Activated CD4-positive, alpha-beta T cell treated with anti-CD3 and anti-CD28 coated beads, Interleukin-2, amount 10 ng/mL, durations not matched to agents 7 days and 5 days (primary cell): ENCODE measurements around the gene IRF6. TPM values are rescaled to one million over a fixed set of nuclear protein-coding genes. Genes with fewer than 3 reads are reported as not detected.
A peak's percentile ranks its signal among the peaks of the same experiment; 100 is the strongest.

Experiments used
- CTCF ChIA-PET: fragments of 350-600 bp; sonication (Branson Sonifier 250); formaldehyde crosslinking; loops from one replicate; lab custom pipeline; 2021; ENCODE audit warnings: antibody characterized with exemption; lab: Charles Lee
- POLR2A ChIA-PET: fragments of 350-600 bp; sonication (Branson Sonifier 250); formaldehyde crosslinking; loops from one replicate; lab custom pipeline; 2021; ENCODE audit warnings: antibody characterized with exemption; lab: Charles Lee
- DNase-seq: peaks from one replicate; pipeline ENCODE4 v3.0.0-alpha.2; 2020
- H3K27ac Mint-ChIP-seq: one replicate; pipeline ENCODE4 v1.8.0; 2021; ENCODE audit warnings: mild to moderate bottlenecking, moderate library complexity, mixed read lengths
- H3K27me3 Mint-ChIP-seq: one replicate; pipeline ENCODE4 v1.8.0; 2021; ENCODE audit warnings: mixed read lengths
- H3K36me3 Mint-ChIP-seq: one replicate; pipeline ENCODE4 v1.8.0; 2021; ENCODE audit warnings: low read depth, mixed read lengths
- H3K4me1 Mint-ChIP-seq: one replicate; pipeline ENCODE4 v1.8.0; 2021; ENCODE audit warnings: mixed read lengths
- H3K4me3 Mint-ChIP-seq: one replicate; pipeline ENCODE4 v1.8.0; 2021; ENCODE audit warnings: mild to moderate bottlenecking, moderate library complexity, mixed read lengths
- H3K9me3 Mint-ChIP-seq: one replicate; pipeline ENCODE4 v1.8.0; 2021; ENCODE audit warnings: mixed read lengths
- total RNA-seq, 2 experiments: library from RNA; stranded (reverse); gene quantifications; one replicate each; pipeline ENCODE4 v1.2.3, GENCODE V29; 2021

Gene IRF6
- total RNA-seq = not detected

DNA sequence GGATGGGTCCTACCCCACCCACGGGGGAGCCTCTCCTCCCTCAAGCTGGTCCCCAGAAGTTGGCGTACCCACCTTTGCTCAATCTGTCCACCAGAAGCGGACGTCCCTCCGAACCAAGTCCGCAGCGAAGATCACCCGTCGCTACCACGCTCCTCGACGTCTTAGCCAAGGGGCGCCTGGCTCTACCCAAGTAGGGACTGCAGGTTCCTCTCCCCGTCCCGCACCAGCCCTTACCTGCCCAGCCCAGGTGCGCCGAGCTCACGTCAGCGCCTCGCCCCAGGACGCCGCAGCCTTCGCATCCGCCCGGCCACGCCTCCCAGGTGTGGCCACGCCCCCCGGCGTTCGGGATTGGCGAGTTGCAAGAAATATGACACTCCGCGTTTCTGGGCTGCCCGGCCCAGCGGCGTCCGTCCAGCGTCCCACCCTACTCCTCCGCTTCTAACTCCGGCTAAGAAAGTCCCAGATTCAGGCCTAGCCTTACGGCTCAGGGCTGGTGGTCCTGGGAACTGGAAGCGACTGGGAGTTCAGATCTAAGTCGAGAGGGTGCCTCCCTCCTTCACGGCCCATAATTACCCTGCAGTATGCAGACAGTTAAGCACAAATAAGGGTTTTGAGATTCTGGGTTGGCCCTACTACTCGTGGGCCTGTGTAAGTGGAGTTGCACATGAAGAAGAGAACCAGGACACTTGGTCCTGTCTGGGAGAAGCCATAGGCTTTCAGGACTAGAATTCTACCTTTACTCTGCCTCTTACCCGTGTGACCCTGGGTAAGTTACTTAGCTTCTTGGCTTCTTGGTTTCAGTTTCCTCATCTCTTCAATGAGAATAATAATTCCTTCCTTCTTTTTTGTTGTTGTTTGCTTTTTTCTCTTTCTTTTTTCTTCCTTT, at the start of gene IRF6:
IRF6 (minus strand) TSS at position 268 of the 886 bp plus-strand sequence. CDS start 4,729 bp downstream, outside the sequence.
- Mint-ChIP-seq H3K9me3 (no peaks in the 10 kb centered on the region), H3K36me3 (no peaks in the 10 kb centered on the region), H3K4me1 (peaks cover 10% of the 10 kb centered on the region), H3K27ac (no peak within 1 kb of the TSS), H3K4me3 (peak within 1 kb of the TSS; percentile 35), H3K27me3 (peaks cover 11% of the 10 kb centered on the region)
- ChIA-PET CTCF (interaction anchor here (0.5 to 1.6 kb wide), 5 partner anchors 8 to 47 kb away, joined by 3 to 6 read pairs (median 4); no protein-coding TSS in a partner anchor), POLR2A (no interaction called here)
- DNase-seq = peak; percentile 33

- no peaks in the 10 kb centered on the region for H3K27me3 Mint-ChIP-seq
- H3K4me1 Mint-ChIP-seq = peaks cover 6% of the 10 kb centered on the region
- CTCF ChIA-PET = interaction anchor here (1.8 kb wide), 1 partner anchor 44 kb away, joined by 4 read pairs; no protein-coding TSS in a partner anchor
- DNase-seq = no peak
- POLR2A ChIA-PET = no interaction called here
- H3K4me3 Mint-ChIP-seq = no peak overlapping the region
- no peak overlapping the region for H3K27ac Mint-ChIP-seq
- peaks cover 21% of the 10 kb centered on the region for H3K36me3 Mint-ChIP-seq
- no peaks in the 10 kb centered on the region for H3K9me3 Mint-ChIP-seq
These were observed 49.7 kb upstream of the IRF6 start for GRCh38 chr1:209855623-209856022.

GRCh38 chr1:209855006-209855405, 49.1 kb upstream of the IRF6 start:
- no peak for DNase-seq
- Mint-ChIP-seq H3K9me3 (no peaks in the 10 kb centered on the region), H3K4me1 (peaks cover 6% of the 10 kb centered on the region), H3K36me3 (peaks cover 22% of the 10 kb centered on the region), H3K27ac (no peak overlapping the region), H3K27me3 (no peaks in the 10 kb centered on the region), H3K4me3 (no peak overlapping the region)
- POLR2A ChIA-PET = interaction anchor here (0.6 kb wide), 1 partner anchor 93 kb away, joined by 4 read pairs; no protein-coding TSS in a partner anchor
- CTCF ChIA-PET = no interaction called here

- H3K9me3 Mint-ChIP-seq = no peaks in the 10 kb centered on the region
- no peaks in the 10 kb centered on the region for H3K27me3 Mint-ChIP-seq
- H3K27ac Mint-ChIP-seq = no peak overlapping the region
- ChIA-PET POLR2A (interaction anchor here (0.6 kb wide), 1 partner anchor 92 kb away, joined by 4 read pairs; no protein-coding TSS in a partner anchor), CTCF (no interaction called here)
- no peak overlapping the region for H3K4me3 Mint-ChIP-seq
- no peak for DNase-seq
- H3K36me3 Mint-ChIP-seq = peaks cover 24% of the 10 kb centered on the region
- H3K4me1 Mint-ChIP-seq = peaks cover 6% of the 10 kb centered on the region
These were observed 48.3 kb upstream of the IRF6 start for GRCh38 chr1:209854196-209854595.

GRCh38 chr1:209853676-209854075, 47.7 kb upstream of the IRF6 start:
- CTCF ChIA-PET = interaction anchor here (0.7 kb wide), 1 partner anchor 80 kb away, joined by 3 read pairs; no protein-coding TSS in a partner anchor
- no peak overlapping the region for H3K27ac Mint-ChIP-seq
- no peaks in the 10 kb centered on the region for H3K9me3 Mint-ChIP-seq
- no peak for DNase-seq
- H3K36me3 Mint-ChIP-seq = peaks cover 24% of the 10 kb centered on the region
- POLR2A ChIA-PET = no interaction called here
- H3K4me1 Mint-ChIP-seq = peaks cover 6% of the 10 kb centered on the region
- H3K27me3 Mint-ChIP-seq = no peaks in the 10 kb centered on the region
- no peak overlapping the region for H3K4me3 Mint-ChIP-seq

- no peak overlapping the region for H3K4me3 Mint-ChIP-seq
- no peaks in the 10 kb centered on the region for H3K27me3 Mint-ChIP-seq
- peaks cover 6% of the 10 kb centered on the region for H3K4me1 Mint-ChIP-seq
- no peaks in the 10 kb centered on the region for H3K9me3 Mint-ChIP-seq
- peaks cover 45% of the 10 kb centered on the region for H3K36me3 Mint-ChIP-seq
- ChIA-PET POLR2A (no interaction called here), CTCF (interaction anchor here (0.7 kb wide), 1 partner anchor 10 kb away, joined by 3 read pairs; no protein-coding TSS in a partner anchor)
- DNase-seq = peak; percentile 26
- no peak overlapping the region for H3K27ac Mint-ChIP-seq
These were observed 44.5 kb upstream of the IRF6 start for GRCh38 chr1:209850342-209850979.

DNA sequence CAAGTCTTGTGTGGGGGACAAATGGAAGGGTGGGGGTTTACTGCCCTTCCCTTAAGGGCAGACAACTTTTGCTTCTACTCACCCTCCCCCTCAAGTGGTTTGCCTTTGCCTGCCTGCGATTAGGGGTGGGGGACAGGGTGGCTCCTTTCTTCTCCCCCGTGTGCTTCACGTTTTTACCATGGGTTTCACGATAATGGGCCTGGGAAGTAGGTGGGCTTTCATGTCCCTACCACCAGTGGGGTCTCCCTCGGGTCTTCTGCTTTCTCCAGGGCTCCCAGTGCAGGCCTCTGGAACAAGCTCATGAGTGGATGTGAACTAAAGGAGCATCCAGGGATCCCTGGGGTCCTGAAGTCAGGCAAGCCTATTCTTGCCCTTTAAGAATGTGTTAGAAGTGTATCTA, 43.4 kb upstream of the IRF6 start:
- ChIA-PET CTCF (interaction anchor here (0.6 to 1.9 kb wide), 4 partner anchors 9 to 196 kb away, joined by 3 to 6 read pairs (median 3); no protein-coding TSS in a partner anchor), POLR2A (no interaction called here)

GRCh38 chr1:209845408-209845725, 39.4 kb upstream of the IRF6 start:
- H3K4me1 Mint-ChIP-seq = no peaks in the 10 kb centered on the region
- no peak overlapping the region for H3K4me3 Mint-ChIP-seq
- H3K27me3 Mint-ChIP-seq = no peaks in the 10 kb centered on the region
- peaks cover 55% of the 10 kb centered on the region for H3K36me3 Mint-ChIP-seq
- CTCF ChIA-PET = interaction anchor here (0.7 to 1.4 kb wide), 5 partner anchors 15 to 575 kb away, joined by 3 to 5 read pairs (median 4); partner anchors contain the start of gene UTP25
- no peak overlapping the region for H3K27ac Mint-ChIP-seq
- no peaks in the 10 kb centered on the region for H3K9me3 Mint-ChIP-seq
- POLR2A ChIA-PET = interaction anchor here (0.7 kb wide), 1 partner anchor 35 kb away, joined by 8 read pairs; no protein-coding TSS in a partner anchor
- no peak for DNase-seq

More for the DNA sequence above, 43.4 kb upstream of the IRF6 start:
- H3K9me3 Mint-ChIP-seq = no peaks in the 10 kb centered on the region
- H3K4me1 Mint-ChIP-seq = no peaks in the 10 kb centered on the region
- peaks cover 45% of the 10 kb centered on the region for H3K36me3 Mint-ChIP-seq
- no peak overlapping the region for H3K27ac Mint-ChIP-seq
- no peak for DNase-seq
- H3K27me3 Mint-ChIP-seq = no peaks in the 10 kb centered on the region
- no peak overlapping the region for H3K4me3 Mint-ChIP-seq

DNA sequence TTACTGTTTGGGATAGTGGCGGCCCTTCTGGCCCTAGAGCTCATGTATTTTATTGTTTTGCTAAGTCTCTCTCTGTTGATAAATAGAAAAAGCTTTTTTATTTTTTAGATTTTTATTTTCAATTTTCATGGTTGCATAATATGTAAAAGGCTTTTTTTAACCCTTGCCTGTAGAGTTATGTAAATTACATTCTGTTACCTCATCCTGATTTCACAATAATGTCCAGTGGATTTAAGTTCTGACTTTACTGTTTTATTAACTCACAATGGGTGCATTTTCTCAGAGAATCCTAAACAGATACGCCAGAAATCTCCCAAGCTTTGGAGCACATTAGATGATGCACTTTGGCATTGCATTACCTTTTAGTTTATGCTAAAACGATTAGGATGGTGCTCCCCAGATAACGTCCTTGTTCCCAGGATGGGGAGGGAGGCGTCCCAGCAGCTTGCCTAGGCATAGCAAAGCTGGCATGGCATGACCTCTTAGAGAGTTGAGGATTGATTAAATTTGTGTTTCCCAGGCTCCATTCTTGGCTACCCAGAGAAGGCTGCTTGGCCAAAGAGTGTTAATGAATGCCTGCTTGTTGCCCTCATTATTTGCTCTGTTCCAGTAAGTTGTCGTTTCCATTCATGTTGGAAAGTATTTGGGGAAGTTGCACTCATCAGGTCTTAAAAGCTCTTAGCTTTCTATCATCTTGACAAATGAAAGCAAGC, 38.9 kb upstream of the IRF6 start:
- Mint-ChIP-seq H3K4me3 (no peak overlapping the region), H3K27ac (no peak overlapping the region), H3K4me1 (peaks cover 4% of the 10 kb centered on the region), H3K9me3 (no peaks in the 10 kb centered on the region), H3K27me3 (no peaks in the 10 kb centered on the region), H3K36me3 (peaks cover 57% of the 10 kb centered on the region)
- CTCF ChIA-PET = interaction anchor here (0.7 to 1.4 kb wide), 5 partner anchors 15 to 576 kb away, joined by 3 to 5 read pairs (median 4); partner anchors contain the start of gene UTP25
- POLR2A ChIA-PET = interaction anchor here (0.7 kb wide), 1 partner anchor 35 kb away, joined by 8 read pairs; no protein-coding TSS in a partner anchor
- DNase-seq = no peak

GRCh38 chr1:209840611-209841010, 34.7 kb upstream of the IRF6 start:
- Mint-ChIP-seq H3K9me3 (no peaks in the 10 kb centered on the region), H3K27ac (no peak overlapping the region), H3K4me3 (no peak overlapping the region), H3K4me1 (peaks cover 5% of the 10 kb centered on the region), H3K36me3 (peaks cover 62% of the 10 kb centered on the region), H3K27me3 (no peaks in the 10 kb centered on the region)
- CTCF ChIA-PET = interaction anchor here (0.6 to 2.0 kb wide), 4 partner anchors 9 to 479 kb away, joined by 3 to 6 read pairs (median 4); partner anchors contain the start of gene UTP25
- POLR2A ChIA-PET = no interaction called here
- DNase-seq = no peak

GRCh38 chr1:209839875-209840546, 34.1 kb upstream of the IRF6 start:
- no peaks in the 10 kb centered on the region for H3K9me3 Mint-ChIP-seq
- DNase-seq = no peak
- no peak overlapping the region for H3K27ac Mint-ChIP-seq
- H3K4me3 Mint-ChIP-seq = no peak overlapping the region
- no peaks in the 10 kb centered on the region for H3K27me3 Mint-ChIP-seq
- peaks cover 65% of the 10 kb centered on the region for H3K36me3 Mint-ChIP-seq
- H3K4me1 Mint-ChIP-seq = peaks cover 8% of the 10 kb centered on the region
- ChIA-PET POLR2A (no interaction called here), CTCF (interaction anchor here (0.6 to 2.0 kb wide), 5 partner anchors 10 to 479 kb away, joined by 3 to 6 read pairs (median 4); partner anchors contain the start of gene UTP25)
